GM21786 (cell line): ENCODE data around the gene AKR7A3.
"Not testable (repeated sequence)": the region's sequence is repeated elsewhere in the genome, so short reads cannot be mapped to it uniquely, and the experiment has no call there.

Experiments used
- ATAC-seq: cut with Tn5 transposase; IDR thresholded peaks from one replicate; pipeline ENCODE4 v1.9.1; 2021; ENCODE audit not compliant: unreplicated experiment

AKR7A3 gene

DNA sequence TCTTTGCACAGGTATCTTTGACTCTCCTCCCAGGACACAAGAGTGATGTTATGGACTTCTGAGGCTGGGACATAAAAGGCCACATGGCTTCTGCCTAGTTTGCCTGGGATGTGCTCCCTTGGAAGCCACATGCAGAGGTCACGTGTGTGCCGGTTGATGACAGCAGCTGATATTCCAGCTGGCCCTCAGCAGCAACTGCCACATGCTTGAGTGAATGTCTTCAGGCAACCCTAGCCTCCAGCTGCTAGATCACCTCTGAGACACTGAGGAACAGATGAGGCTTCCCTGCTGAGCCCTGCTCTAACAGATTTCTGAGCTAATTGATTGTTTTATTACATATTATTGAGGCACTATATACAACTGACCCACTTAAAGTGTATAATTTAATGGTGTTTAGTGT is 11.6 kb upstream of the AKR7A3 start:
- ATAC-seq = no peak

GRCh38 chr1:19294638-19295037 is 6.1 kb upstream of the AKR7A3 start:
- no peak for ATAC-seq

GRCh38 chr1:19289244-19289643 is 674 bp upstream of the AKR7A3 start:
- ATAC-seq = no peak

GRCh38 chr1:19287436-19288185 is 959 bp downstream of the AKR7A3 start:
- no peak for ATAC-seq

GRCh38 chr1:19285807-19286206 is 2.8 kb downstream of the AKR7A3 start:
- not testable (repeated sequence) for ATAC-seq

- not testable (repeated sequence) for ATAC-seq
Measured at GRCh38 chr1:19285366-19285765, 3.2 kb downstream of the AKR7A3 start.

GRCh38 chr1:19284881-19285280 is 3.7 kb downstream of the AKR7A3 start:
- ATAC-seq = no peak

- no peak for ATAC-seq
Measured at GRCh38 chr1:19283891-19284290, 4.7 kb downstream of the AKR7A3 start.

- ATAC-seq = no peak
Measured at GRCh38 chr1:19274636-19275035, 13.9 kb downstream of the AKR7A3 start.

GRCh38 chr1:19273844-19274531 is 14.6 kb downstream of the AKR7A3 start:
- ATAC-seq = not testable (repeated sequence)

- no peak for ATAC-seq
Measured at GRCh38 chr1:19273106-19273843, 15.3 kb downstream of the AKR7A3 start.

GRCh38 chr1:19272064-19272463 is 16.5 kb downstream of the AKR7A3 start:
- ATAC-seq = no peak

- ATAC-seq = not testable (repeated sequence)
Measured at GRCh38 chr1:19270343-19270730, 18.2 kb downstream of the AKR7A3 start.

GRCh38 chr1:19269427-19270342 is 18.9 kb downstream of the AKR7A3 start:
- ATAC-seq = not testable (repeated sequence)

GRCh38 chr1:19268445-19268844 is 20.1 kb downstream of the AKR7A3 start:
- no peak for ATAC-seq

DNA sequence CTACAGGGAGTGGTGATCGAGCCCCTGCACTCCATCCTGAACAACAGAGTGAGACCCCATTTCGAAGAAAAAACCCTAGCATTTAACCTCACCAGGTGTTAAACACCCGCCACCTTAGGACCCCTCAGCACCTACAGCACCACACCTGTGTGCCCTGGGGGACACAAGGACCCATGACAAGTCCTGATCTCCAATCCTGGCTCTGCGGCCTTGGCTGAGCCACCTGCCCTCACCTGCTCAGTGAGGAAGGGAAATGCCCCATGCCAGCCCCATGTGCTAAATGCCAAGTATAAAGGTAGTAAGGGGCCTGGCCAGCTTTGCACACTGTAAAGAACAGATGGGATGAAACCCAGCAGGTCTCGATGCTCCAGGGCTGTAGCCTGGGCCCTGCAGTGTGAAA is 25.8 kb downstream of the AKR7A3 start:
- ATAC-seq = no peak

- no peak for ATAC-seq
Measured at GRCh38 chr1:19262047-19262446, 26.5 kb downstream of the AKR7A3 start.

DNA sequence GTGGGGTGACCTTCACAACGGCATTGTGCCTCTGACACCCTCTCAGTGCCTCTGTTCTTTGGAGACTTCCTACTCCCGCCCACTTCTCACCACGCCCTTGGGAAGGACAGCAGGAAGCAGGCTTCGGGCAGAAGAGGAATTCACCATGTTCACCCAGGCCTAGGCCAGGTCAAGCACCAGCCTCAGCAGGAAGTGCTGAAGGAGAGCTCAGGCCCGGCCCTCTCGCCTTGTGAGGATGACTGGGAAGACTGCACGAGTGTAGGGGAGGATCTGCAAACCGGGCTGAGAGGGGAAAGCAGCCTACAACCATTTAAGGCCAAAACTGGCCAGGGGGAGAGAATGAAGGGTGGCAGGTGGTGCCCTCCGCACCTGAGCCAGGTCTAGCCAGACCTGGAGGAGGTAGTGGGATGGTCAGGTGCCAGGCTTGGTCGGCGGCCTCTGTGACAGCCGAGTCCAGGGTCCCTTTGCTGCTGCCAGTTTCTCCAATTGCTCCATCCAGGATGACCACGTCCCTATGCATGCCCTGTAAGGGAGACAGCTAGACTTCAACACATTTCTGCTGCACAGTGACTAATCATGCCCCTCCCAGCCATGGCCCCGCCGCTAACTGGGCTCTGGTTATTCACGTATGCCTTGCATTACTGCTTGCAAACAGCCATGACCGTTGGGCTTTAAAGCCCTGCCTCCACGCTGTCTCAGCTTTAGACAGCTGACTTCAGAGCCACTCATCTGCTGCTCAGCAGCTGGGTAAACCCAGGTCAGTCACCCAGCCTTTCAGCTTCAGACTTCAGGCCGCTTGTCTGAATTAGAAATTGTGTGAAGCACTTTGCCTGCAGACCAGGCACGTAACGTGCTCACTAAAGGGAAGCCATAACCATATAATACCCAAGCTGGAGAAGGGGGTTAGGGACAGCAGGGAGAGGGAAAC is 28.1 kb downstream of the AKR7A3 start:
- ATAC-seq = no peak

DNA sequence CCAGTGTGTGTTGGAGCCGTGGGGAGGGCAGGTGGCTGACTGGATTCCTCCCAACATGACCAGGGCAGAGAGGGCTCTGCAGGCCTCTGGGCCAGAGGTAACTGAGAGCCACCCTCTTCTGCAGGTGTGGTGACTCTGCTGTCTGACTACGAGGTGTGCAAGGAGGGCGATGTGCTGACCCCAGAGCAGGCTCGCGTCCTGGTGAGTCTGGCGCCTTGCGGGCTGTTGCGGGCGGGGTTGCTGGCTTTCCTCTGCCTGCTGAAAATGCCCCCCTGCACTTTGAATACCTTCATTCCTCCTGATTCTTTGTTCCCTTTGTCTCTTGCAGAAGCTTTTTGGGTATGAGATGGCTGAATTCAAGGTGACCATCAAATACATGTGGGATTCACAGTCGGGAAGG is 30.2 kb downstream of the AKR7A3 start:
- no peak for ATAC-seq
